ENCODE measurements around the gene ACSBG1. TPM values are rescaled to one million over a fixed set of nuclear protein-coding genes. Genes with fewer than 3 reads are reported as not detected.

The ACSBG1 gene
- total and polyA plus RNA-seq, 4 experiments from 2014 or later: not detected

DNA sequence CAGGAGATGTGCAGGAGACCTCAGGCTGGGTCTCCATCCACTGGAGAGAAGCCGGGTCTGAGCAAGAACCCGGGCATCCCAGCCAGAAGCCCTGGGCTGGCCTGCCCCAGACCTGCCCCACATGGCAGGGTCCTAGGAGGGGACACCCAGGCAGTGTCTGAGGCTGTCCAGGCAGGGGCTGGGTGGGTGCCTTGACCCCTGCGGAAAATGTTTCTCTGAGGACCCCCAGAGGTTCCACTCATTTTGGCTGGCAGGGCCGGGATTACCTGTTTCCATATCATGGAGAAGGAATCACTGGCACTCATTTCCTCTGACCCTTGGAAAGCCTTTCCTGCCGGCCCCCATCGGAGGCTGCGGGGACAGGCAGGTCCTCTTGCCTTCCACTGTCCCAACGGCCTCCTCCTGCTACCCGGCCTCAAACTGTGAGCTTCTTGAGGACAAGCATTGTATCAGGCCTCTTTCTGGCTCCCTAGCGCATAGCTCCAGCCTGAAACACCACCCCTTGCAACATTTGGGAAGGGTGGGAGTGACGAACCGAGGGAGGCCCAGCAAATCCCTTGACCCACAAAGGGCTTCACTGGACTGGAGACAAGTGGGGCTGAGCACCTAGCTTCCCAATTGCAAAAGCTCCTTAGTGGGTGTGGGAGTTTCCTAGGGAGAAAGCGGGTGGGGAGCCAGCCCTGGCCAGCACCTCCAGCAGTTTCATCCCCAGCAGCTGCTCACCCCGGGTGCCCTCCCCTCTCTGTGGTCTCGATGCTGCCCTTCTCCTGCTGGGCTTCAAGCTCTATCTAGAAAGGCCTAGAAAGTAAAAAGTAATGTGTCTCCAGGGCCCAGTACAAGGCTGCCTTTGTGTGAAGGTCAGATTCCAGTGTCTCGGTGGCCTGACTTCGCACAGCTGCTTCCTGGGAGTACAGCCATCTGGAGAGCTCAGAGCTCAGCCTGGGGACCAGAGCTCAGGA, 29.7 kb downstream of the ACSBG1 start:
- CTCF ChIA-PET (ENCODE audit: partially characterized antibody): interaction anchor here (1.5 to 2.9 kb wide), 3 partner anchors 9 to 96 kb away, joined by 6 to 26 read pairs (median 7); partner anchors contain the start of gene CIB2
- Histone ChIP-seq H3K4me1 (ENCODE audit: insufficient read depth, low read length) (no peaks in the 10 kb centered on the region), H3K27me3 (ENCODE audit: insufficient read depth, low read length) (no peaks in the 10 kb centered on the region), H3K27ac (ENCODE audit: low read depth, low read length) (no peak overlapping the region), H3K4me3 (ENCODE audit: low read length in 2 of 2) (no peak overlapping the region), H3K9me3 (ENCODE audit: control insufficient read depth in 1 of 2, low read length in 2 of 2) (no peaks in the 10 kb centered on the region), H3K36me3 (ENCODE audit: insufficient read depth, low read length) (no peaks in the 10 kb centered on the region)
- Mint-ChIP-seq H3K4me3 (no peak overlapping the region), H3K9me3 (no peaks in the 10 kb centered on the region), H3K27me3 (no peaks in the 10 kb centered on the region), H3K36me3 (no peaks in the 10 kb centered on the region), H3K4me1 (no peaks in the 10 kb centered on the region), H3K27ac (no peak overlapping the region)
- POLR2A ChIA-PET (ENCODE audit: partially characterized antibody): interaction anchor here (1.3 kb wide), 1 partner anchor 55 kb away, joined by 3 read pairs; the partner anchor contains the start of gene IDH3A
- intact Hi-C loops (cut with micrococcal nuclease): no loop called here
- no peak for DNase-seq

DNA sequence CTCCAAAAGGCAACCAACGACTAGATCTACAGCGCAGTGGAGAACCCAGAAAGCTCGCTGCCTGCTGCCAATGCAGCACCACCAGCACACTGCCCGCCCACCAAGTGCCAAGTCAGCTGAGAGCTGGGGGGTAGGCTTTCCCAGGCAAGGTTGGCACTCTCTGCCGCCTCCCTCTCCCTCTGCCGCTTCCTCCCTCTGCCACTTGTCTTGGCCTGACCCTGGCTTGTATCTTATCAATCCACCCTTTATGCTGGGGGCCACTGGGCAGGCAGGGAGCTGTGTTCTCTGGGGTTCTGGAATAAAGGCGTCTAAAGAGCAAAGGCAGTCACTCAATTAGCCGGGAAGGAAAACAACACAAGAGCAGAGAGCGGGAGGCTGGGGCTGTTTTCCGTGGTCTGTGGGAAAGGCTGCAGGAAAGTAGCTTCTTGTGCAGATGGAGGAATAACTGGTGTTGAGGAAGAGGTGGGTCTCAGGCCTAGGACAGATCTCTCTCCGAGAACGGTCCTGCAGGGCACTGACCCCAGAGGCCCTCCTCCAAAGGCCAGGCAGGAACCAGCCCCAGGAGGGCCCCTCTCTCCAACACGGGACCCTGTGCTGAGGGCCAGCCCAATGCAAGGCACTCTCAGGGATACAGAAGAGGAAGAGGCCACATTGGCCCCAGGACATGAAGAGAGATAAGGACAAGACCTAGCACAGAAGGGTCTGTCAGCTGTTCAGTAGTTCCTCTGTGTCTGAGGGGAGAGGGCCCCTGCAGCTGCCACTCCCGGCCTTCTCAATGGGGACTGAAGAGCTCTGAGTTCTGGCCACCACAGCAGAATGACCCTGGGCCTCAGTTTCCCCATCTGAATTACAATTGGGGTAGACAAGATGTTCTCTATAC, 30.8 kb downstream of the ACSBG1 start:
- ChIA-PET CTCF (ENCODE audit: partially characterized antibody) (interaction anchor here (0.6 to 3.0 kb wide), 3 partner anchors 73 to 1465 kb away, joined by 4 to 11 read pairs (median 6); partner anchors contain the start of gene CIB2), POLR2A (ENCODE audit: partially characterized antibody) (interaction anchor here (1.3 kb wide), 1 partner anchor 54 kb away, joined by 3 read pairs; the partner anchor contains the start of gene IDH3A)
- Mint-ChIP-seq H3K27ac (no peak overlapping the region), H3K36me3 (no peaks in the 10 kb centered on the region), H3K9me3 (no peaks in the 10 kb centered on the region), H3K4me1 (no peaks in the 10 kb centered on the region), H3K27me3 (no peaks in the 10 kb centered on the region), H3K4me3 (no peak overlapping the region)
- no peak overlapping the region for H3K4me3 ChIP-seq (ENCODE audit: low read length in 2 of 2)
- no peak overlapping the region for H3K27ac ChIP-seq (ENCODE audit: low read depth, low read length)
- H3K4me1 ChIP-seq (ENCODE audit: insufficient read depth, low read length): no peaks in the 10 kb centered on the region
- H3K36me3 ChIP-seq (ENCODE audit: insufficient read depth, low read length): no peaks in the 10 kb centered on the region
- intact Hi-C loops (cut with micrococcal nuclease): no loop called here
- no peak for DNase-seq
- no peaks in the 10 kb centered on the region for H3K27me3 ChIP-seq (ENCODE audit: insufficient read depth, low read length)
- no peaks in the 10 kb centered on the region for H3K9me3 ChIP-seq (ENCODE audit: control insufficient read depth in 1 of 2, low read length in 2 of 2)

DNA sequence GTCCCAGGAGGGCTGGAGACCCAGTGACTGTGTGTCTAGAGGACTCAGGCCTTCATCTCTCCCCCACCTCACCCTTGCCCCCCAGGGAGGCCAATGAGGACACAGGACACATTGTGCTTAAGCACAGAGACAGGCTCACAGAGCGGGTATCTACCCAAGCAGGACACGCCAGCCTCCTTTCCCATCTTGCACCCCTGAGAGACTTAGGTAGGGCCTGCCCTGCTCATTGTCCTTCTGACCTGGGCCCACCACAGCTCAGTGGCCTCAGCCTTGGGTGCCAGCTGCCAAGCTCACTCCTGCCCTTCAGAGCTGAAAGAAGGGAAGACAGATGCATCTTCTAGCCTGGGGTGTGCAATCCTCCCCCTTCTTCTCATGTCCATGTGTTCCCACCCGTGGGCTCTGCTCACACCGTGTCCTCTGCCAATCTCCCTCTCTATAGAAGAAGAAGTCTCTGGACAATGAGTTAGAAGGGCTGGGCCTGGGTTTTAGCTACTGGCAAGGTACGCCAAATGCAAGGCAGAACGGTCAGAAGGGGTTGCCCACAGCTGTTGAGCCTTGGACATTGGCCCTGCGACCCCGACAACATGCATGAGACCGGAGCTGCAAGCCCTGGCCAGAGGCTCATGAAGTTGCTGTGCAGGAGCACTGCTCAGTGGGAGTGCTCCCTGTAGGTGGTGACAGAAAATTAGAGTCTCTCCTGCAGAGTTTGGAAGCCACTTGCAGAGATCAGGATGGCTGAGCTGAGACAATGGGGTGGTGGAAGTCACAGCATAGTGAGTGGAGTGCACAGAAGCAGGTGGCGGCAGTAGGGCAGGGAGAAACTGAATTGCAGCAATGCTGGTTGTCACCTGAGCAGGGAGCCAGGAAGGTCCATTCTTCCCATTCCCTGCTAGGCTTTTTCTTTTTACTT, 32.8 kb downstream of the ACSBG1 start:
- no peak overlapping the region for H3K4me3 Mint-ChIP-seq
- H3K4me1 ChIP-seq (ENCODE audit: insufficient read depth, low read length): no peaks in the 10 kb centered on the region
- H3K27me3 Mint-ChIP-seq: no peaks in the 10 kb centered on the region
- DNase-seq: no peak
- no peaks in the 10 kb centered on the region for H3K9me3 ChIP-seq (ENCODE audit: control insufficient read depth in 1 of 2, low read length in 2 of 2)
- no peak overlapping the region for H3K4me3 ChIP-seq (ENCODE audit: low read length in 2 of 2)
- intact Hi-C loops (cut with micrococcal nuclease): no loop called here
- no peaks in the 10 kb centered on the region for H3K9me3 Mint-ChIP-seq
- CTCF ChIA-PET (ENCODE audit: partially characterized antibody): interaction anchor here (3.0 kb wide), 1 partner anchor 93 kb away, joined by 11 read pairs; no protein-coding TSS in a partner anchor
- H3K4me1 Mint-ChIP-seq: no peaks in the 10 kb centered on the region
- H3K27ac Mint-ChIP-seq: peak overlapping the region in 1 of 7 donors; percentile 36
- POLR2A ChIA-PET (ENCODE audit: partially characterized antibody): no interaction called here
- H3K36me3 ChIP-seq (ENCODE audit: insufficient read depth, low read length): no peaks in the 10 kb centered on the region
- no peaks in the 10 kb centered on the region for H3K36me3 Mint-ChIP-seq
- H3K27ac ChIP-seq (ENCODE audit: low read depth, low read length): no peak overlapping the region
- H3K27me3 ChIP-seq (ENCODE audit: insufficient read depth, low read length): no peaks in the 10 kb centered on the region

DNA sequence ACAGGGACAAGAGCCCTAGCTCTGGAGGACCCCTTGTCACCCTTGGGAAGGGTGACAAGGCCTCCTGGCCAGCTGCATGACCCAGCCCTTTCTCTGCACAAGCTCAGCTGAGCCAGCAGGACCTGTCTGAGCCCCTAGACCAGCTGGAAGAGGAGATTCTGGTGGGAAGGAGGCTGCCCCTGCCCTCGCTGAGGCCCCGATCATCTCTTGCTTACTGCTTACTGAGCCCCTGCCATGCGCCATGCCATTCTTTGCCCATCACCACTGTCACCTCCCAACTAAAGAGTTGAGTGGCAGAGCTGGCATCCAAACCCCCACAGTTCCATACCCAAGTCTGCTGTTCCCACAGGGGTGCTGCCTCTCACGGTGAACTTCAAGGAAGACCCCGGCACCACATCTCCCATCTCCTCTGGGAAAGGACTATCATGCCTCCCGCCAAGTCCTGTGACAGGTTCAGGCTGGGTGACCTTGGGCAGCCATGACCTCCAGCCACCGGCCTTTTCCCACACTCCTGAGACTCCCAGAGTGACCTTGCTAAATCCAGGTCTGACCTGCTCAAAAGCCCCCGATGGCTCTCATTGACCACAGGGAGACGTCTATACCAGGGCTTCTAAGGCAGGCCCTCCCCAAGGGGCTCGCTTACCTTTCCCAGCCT, 34.0 kb downstream of the ACSBG1 start:
- Histone ChIP-seq H3K27ac (ENCODE audit: low read depth, low read length) (no peak overlapping the region), H3K27me3 (ENCODE audit: insufficient read depth, low read length) (no peaks in the 10 kb centered on the region), H3K36me3 (ENCODE audit: insufficient read depth, low read length) (no peaks in the 10 kb centered on the region), H3K9me3 (ENCODE audit: control insufficient read depth in 1 of 2, low read length in 2 of 2) (no peaks in the 10 kb centered on the region), H3K4me3 (ENCODE audit: low read length in 2 of 2) (no peak overlapping the region), H3K4me1 (ENCODE audit: insufficient read depth, low read length) (no peaks in the 10 kb centered on the region)
- intact Hi-C loops (cut with micrococcal nuclease): no loop called here
- Mint-ChIP-seq H3K4me1 (no peaks in the 10 kb centered on the region), H3K4me3 (no peak overlapping the region), H3K27me3 (no peaks in the 10 kb centered on the region), H3K36me3 (no peaks in the 10 kb centered on the region), H3K9me3 (no peaks in the 10 kb centered on the region), H3K27ac (no peak overlapping the region)
- no peak for DNase-seq
- ChIA-PET CTCF (ENCODE audit: partially characterized antibody) (interaction anchor here (0.6 to 1.6 kb wide), 4 partner anchors 11 to 87 kb away, joined by 4 to 6 read pairs (median 4); no protein-coding TSS in a partner anchor), POLR2A (ENCODE audit: partially characterized antibody) (no interaction called here)

DNA sequence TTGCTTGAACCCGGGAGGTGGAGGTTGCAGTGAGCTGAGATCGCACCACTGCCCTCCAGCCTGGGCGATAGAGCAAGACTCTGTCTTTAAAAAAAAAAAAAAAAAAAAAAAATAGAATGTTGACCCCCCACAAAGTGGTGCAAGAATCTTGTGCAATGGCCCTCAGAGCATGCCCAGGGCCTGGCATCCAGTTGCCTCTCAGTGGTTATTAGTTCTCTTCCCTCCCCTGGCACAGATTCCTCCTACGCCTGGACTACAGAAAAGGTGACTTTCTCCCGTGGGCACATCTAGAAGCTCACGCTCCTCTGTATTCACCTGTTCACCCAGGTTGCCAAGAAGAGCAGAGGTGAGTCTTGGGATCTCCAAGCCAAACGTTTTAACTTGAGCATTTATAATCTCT, 36.7 kb downstream of the ACSBG1 start:
- no peak for DNase-seq
- no peaks in the 10 kb centered on the region for H3K9me3 ChIP-seq (ENCODE audit: control insufficient read depth in 1 of 2, low read length in 2 of 2)
- H3K27ac ChIP-seq (ENCODE audit: low read depth, low read length): no peak overlapping the region
- intact Hi-C loops (cut with micrococcal nuclease): no loop called here
- H3K27me3 Mint-ChIP-seq: no peaks in the 10 kb centered on the region
- H3K4me1 Mint-ChIP-seq: no peaks in the 10 kb centered on the region
- no peak overlapping the region for H3K27ac Mint-ChIP-seq
- no peaks in the 10 kb centered on the region for H3K36me3 ChIP-seq (ENCODE audit: insufficient read depth, low read length)
- H3K4me1 ChIP-seq (ENCODE audit: insufficient read depth, low read length): no peaks in the 10 kb centered on the region
- H3K9me3 Mint-ChIP-seq: no peaks in the 10 kb centered on the region
- H3K4me3 Mint-ChIP-seq: no peak overlapping the region
- ChIA-PET POLR2A (ENCODE audit: partially characterized antibody) (no interaction called here), CTCF (ENCODE audit: partially characterized antibody) (interaction anchor here (0.9 to 7.8 kb wide), 7 partner anchors 8 to 238 kb away, joined by 3 to 219 read pairs (median 26); partner anchors contain the start of gene CIB2)
- no peaks in the 10 kb centered on the region for H3K27me3 ChIP-seq (ENCODE audit: insufficient read depth, low read length)
- no peaks in the 10 kb centered on the region for H3K36me3 Mint-ChIP-seq
- H3K4me3 ChIP-seq (ENCODE audit: low read length in 2 of 2): no peak overlapping the region

DNA sequence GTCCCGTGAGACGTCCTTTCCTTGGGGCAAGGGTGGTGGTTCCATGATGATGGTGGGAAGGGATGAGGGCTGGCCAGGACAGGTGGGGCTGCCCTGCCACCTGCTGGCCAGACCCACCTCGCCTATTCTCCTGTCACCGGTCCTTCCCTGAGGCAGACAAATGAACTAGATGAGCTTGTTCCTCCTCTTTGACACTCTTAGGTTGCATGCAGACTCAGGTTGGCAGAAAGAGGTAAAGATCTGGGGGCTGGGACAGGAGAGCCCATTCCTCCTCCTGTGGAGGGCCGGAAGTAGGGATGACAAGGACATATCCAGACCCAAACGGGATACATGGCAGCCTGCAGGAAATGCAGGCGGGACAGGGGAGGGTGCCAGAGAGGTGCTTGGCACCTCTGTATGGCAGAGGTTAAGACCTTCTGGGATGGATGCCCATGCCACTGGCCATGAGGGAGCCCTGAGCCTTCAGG, 38.6 kb downstream of the ACSBG1 start:
- Mint-ChIP-seq H3K27me3 (no peaks in the 10 kb centered on the region), H3K27ac (peak overlapping the region in 1 of 7 donors; percentile 37), H3K4me1 (no peaks in the 10 kb centered on the region), H3K36me3 (no peaks in the 10 kb centered on the region), H3K4me3 (no peak overlapping the region), H3K9me3 (peaks cover 0 to under 1% (median 0%) of the 10 kb centered on the region in 8 donors)
- intact Hi-C loops (cut with micrococcal nuclease): loop anchor here (1.0 kb wide), 4 partner anchors 46 to 236 kb away; partner anchors contain the start of gene CIB2
- DNase-seq: peak in 4 of 5 donors; percentile 33 to 56 (median 42)
- no peaks in the 10 kb centered on the region for H3K4me1 ChIP-seq (ENCODE audit: insufficient read depth, low read length)
- POLR2A ChIA-PET (ENCODE audit: partially characterized antibody): interaction anchor here (1.8 to 2.2 kb wide), 2 partner anchors 65 to 82 kb away, joined by 6 to 11 read pairs; partner anchors contain the start of gene CIB2
- CTCF ChIA-PET (ENCODE audit: partially characterized antibody): interaction anchor here (0.6 to 7.8 kb wide), 34 partner anchors 10 to 304 kb away, joined by 3 to 219 read pairs (median 6); partner anchors contain the start of gene CIB2
- no peak overlapping the region for H3K4me3 ChIP-seq (ENCODE audit: low read length in 2 of 2)
- H3K27me3 ChIP-seq (ENCODE audit: insufficient read depth, low read length): no peaks in the 10 kb centered on the region
- H3K27ac ChIP-seq (ENCODE audit: low read depth, low read length): no peak overlapping the region
- H3K36me3 ChIP-seq (ENCODE audit: insufficient read depth, low read length): no peaks in the 10 kb centered on the region
- H3K9me3 ChIP-seq (ENCODE audit: control insufficient read depth in 1 of 2, low read length in 2 of 2): no peaks in the 10 kb centered on the region
